ENCODE measurements around the gene ZNF362. TPM values are rescaled to one million over a fixed set of nuclear protein-coding genes. Genes with fewer than 3 reads are reported as not detected.

The ZNF362 gene
- total and polyA plus RNA-seq, 2 of the 13 experiments (the other 11 are each of a cell fraction or from before 2014, with no cell fraction given), result 8.3 to 14.2 TPM

DNA sequence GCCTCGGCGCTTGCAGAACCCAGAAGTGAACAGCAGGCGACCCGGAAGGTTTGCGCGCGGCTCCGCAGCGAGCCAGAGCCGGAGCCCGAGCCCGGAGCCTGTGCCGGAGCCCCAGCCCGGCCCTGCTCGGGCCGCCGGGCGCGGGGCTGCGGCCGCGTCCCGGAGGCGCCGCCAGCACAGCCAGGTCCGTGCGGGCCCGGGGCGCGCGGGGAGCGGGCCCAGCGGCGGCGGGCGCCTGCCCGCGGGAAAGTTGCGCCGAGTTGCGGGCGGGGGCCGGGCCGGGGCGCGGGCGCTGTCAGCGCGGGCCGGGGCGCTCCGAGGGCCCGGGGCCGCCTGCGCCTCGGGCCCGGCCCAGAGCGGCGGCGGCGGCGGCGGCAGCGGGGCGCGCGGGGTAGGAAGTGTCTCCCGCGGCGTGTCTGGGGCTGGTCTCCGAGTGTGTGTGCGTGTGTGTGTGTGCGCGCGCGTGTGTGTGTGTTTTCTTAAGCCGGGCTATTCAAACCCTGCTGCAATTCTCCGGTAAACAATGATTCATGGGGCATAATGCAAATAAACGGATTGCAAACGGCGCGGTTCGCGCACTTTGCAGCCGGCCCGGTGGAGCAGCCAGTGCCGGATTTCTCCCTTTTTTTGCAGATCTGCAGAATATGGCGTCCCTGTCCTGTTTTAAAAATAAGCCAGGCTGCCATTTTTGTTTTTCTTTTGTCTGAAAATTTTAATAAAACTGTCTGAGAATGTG is at the start of gene ZNF362 (continued):
- TF ChIP-seq CREBL2 (CRISPR knock-in tag; IDR thresholded peaks at IDR 0.05; ENCODE audit: borderline replicate concordance) (no peak), ATF7-NPFF (CRISPR knock-in tag; IDR thresholded peaks at IDR 0.05; ENCODE audit: low read depth) (peak; percentile 37; the same call in 1 of the 2 replicates), ZBTB25 (CRISPR knock-in tag; IDR thresholded peaks at IDR 0.05) (peak; percentile 95), HNRNPK (IDR thresholded peaks at IDR 0.05; ENCODE audit: low read depth, low read length, poor library complexity, severe bottlenecking) (no peak), RARA (CRISPR knock-in tag; IDR thresholded peaks at IDR 0.05) (peak; percentile 55; the same call in 1 of the 2 replicates), BORCS8-MEF2B (CRISPR knock-in tag; IDR thresholded peaks at IDR 0.05) (0 out of 2 replicates have a peak, but pooled peaks have one; percentile 18), ZNF7 (CRISPR knock-in tag; IDR thresholded peaks at IDR 0.05) (no peak), RBFOX2 (IDR thresholded peaks at IDR 0.05; ENCODE audit: low read depth, low read length) (peak; percentile 68), CEBPG (CRISPR knock-in tag; IDR thresholded peaks at IDR 0.05) (0 out of 2 replicates have a peak, but pooled peaks have one; percentile 41), NR2F1 (CRISPR knock-in tag; IDR thresholded peaks at IDR 0.05) (no peak), AKAP8 (CRISPR knock-in tag; IDR thresholded peaks at IDR 0.05) (no peak), GTF2F1 (IDR thresholded peaks at IDR 0.05; ENCODE audit: low read length) (no peak), RFXANK (CRISPR knock-in tag; IDR thresholded peaks at IDR 0.05) (no peak), RNF219 (CRISPR knock-in tag; IDR thresholded peaks at IDR 0.05) (no peak), ELF4 (CRISPR knock-in tag; IDR thresholded peaks at IDR 0.05; ENCODE audit: borderline replicate concordance) (no peak), GPN1 (CRISPR knock-in tag; IDR thresholded peaks at IDR 0.05; ENCODE audit: borderline replicate concordance) (no peak), ATM (IDR thresholded peaks at IDR 0.05; ENCODE audit: borderline replicate concordance) (no peak), ZNF460 (CRISPR knock-in tag; IDR thresholded peaks at IDR 0.05; ENCODE audit: borderline replicate concordance) (no peak), NFKBIZ (CRISPR knock-in tag; IDR thresholded peaks at IDR 0.05) (no peak), HES4 (CRISPR knock-in tag; IDR thresholded peaks at IDR 0.05; ENCODE audit: borderline replicate concordance) (no peak), ZNF230 (CRISPR knock-in tag; IDR thresholded peaks at IDR 0.05) (no peak), TCF7 (IDR thresholded peaks at IDR 0.05; ENCODE audit: low read depth) (peak; percentile 32; the same call in 1 of the 2 replicates), ETV6 (CRISPR knock-in tag; conservative IDR thresholded peaks at IDR 0.05) (no peak), ZNF841 (CRISPR knock-in tag; IDR thresholded peaks at IDR 0.05; ENCODE audit: borderline replicate concordance) (no peak), NR1H2 (CRISPR knock-in tag; IDR thresholded peaks at IDR 0.05; ENCODE audit: borderline replicate concordance, low read depth) (no peak), THAP11 (CRISPR knock-in tag; IDR thresholded peaks at IDR 0.05) (peak; percentile 35; the same call in 1 of the 2 replicates)

All from HepG2 (cell line).